ENCODE measurements around the gene MED8.

GRCh38 chr1:43392702-43393101 is 3.1 kb upstream of the MED8 start:
- no peak for TF ChIP-seq CTCF (IDR thresholded peaks at IDR 0.05 in 4 of 5, conservative IDR thresholded peaks at IDR 0.05 in 1 of 5)
- TF ChIP-seq POLR2A (IDR thresholded peaks at IDR 0.05): no peak
